GM12878 (cell line): Measurements from ENCODE around the gene CYB5D1. TPM values are rescaled to one million over a fixed set of nuclear protein-coding genes. Genes with fewer than 3 reads are reported as not detected.

Experiments
- IKZF2 ChIP-seq, 2 experiments: fragments of 450-650 bp; IDR thresholded peaks; 2 replicates each; pipeline ENCODE4 v1.6.1; 2017; ENCODE audit warnings: mild to moderate bottlenecking in 2 of 2, moderate library complexity in 2 of 2
- LARP7 ChIP-seq: fragments of 450-650 bp; IDR thresholded peaks from 2 replicates; pipeline ENCODE4 v1.6.1; 2017; ENCODE audit warnings: mild to moderate bottlenecking
- PML ChIP-seq: IDR thresholded peaks from 2 replicates; pipeline ENCODE4 v1.6.1; 2012; ENCODE audit warnings: low read length, inconsistent platforms
- SMARCA5 ChIP-seq: fragments of 450-650 bp; IDR thresholded peaks from 2 replicates; pipeline ENCODE4 v1.6.1; 2017; ENCODE audit warnings: mild to moderate bottlenecking
- SP1 ChIP-seq: IDR thresholded peaks from one replicate; pipeline ENCODE4 v1.6.1; 2011; ENCODE audit warnings: low read depth, low read length
- TBL1XR1 ChIP-seq: IDR thresholded peaks from 2 replicates; pipeline ENCODE4 v1.6.1; 2012; ENCODE audit warnings: low read depth, low read length, improper control_type of control experiment
- TCF12 ChIP-seq: IDR thresholded peaks from 2 replicates; pipeline ENCODE4 v1.6.1; 2011; ENCODE audit warnings: low read depth, mild to moderate bottlenecking, low read length
- ZNF384 ChIP-seq: IDR thresholded peaks from 2 replicates; pipeline ENCODE4 v1.6.1; 2012; ENCODE audit warnings: low read depth, mild to moderate bottlenecking, low read length, improper control_type of control experiment, borderline replicate concordance
- polyA plus RNA-seq, 11 experiments: library from polyadenylated mRNA; depleted of rRNA in 4 of 11; unstranded in 6 of 11; stranded (reverse) in 5 of 11; fragments of >200 nt; fragmentation: Nextera tagmentation in 4 of 11; fragmentation: Illumina TruSeq in 1 of 11; extraction: Ambion mirVana in 4 of 11; extraction: Trizol in 1 of 11; gene quantifications; 1 replicate in 1 of 11; 2 replicates in 10 of 11; pipeline versions ENCODE4 v1.2.1 to v1.2.3, GENCODE V29; 2011 to 2016; ENCODE audit warnings: inconsistent platforms in 2 of 11, missing spikeins in 2 of 11, low read depth in 1 of 11
- total RNA-seq, 4 experiments: library from RNA; depleted of rRNA in 3 of 4; stranded (reverse); fragments of >200 nt in 3 of 4; fragmentation: Illumina TruSeq in 1 of 4; extraction: Trizol in 1 of 4; gene quantifications; 2 replicates each; pipeline versions ENCODE4 v1.2.1 to v1.2.3, GENCODE V29; 2013 to 2021
- TF ChIP-seq, protein P1 (sequence below): fragments of 450-650 bp; IDR thresholded peaks from 2 replicates; pipeline ENCODE4 v1.6.1; 2017; ENCODE audit warnings: mild to moderate bottlenecking, moderate library complexity
- TF ChIP-seq, protein P2 (sequence below): fragments of 450-650 bp; formaldehyde crosslinking; IDR thresholded peaks from 2 replicates; pipeline ENCODE4 v1.5.0; 2022; ENCODE audit warnings: mild to moderate bottlenecking, missing genetic modification characterization
- TF ChIP-seq, protein P3 (sequence below): IDR thresholded peaks from 2 replicates; pipeline ENCODE4 v1.6.1; 2011; ENCODE audit warnings: mild to moderate bottlenecking, low read depth, low read length, moderate library complexity; ENCODE audit not compliant: insufficient replicate concordance
- TF ChIP-seq, protein P4 (sequence below): fragments of 450-650 bp; IDR thresholded peaks from 2 replicates; pipeline ENCODE4 v1.6.1; 2016; ENCODE audit warnings: mild to moderate bottlenecking
- TF ChIP-seq, protein P5 (sequence below): IDR thresholded peaks from 2 replicates; pipeline ENCODE4 v1.6.1; 2011; ENCODE audit warnings: borderline replicate concordance, low read depth, mild to moderate bottlenecking, moderate library complexity, mixed read lengths, low read length; ENCODE audit not compliant: insufficient read depth; ENCODE audit errors: extremely low read length

Gene CYB5D1
- total and polyA plus RNA-seq, 10 of the 15 experiments (the other 5 are each of a cell fraction or from before 2014, with no cell fraction given): 1.6 to 8.7 (median 6.4) TPM

DNA sequence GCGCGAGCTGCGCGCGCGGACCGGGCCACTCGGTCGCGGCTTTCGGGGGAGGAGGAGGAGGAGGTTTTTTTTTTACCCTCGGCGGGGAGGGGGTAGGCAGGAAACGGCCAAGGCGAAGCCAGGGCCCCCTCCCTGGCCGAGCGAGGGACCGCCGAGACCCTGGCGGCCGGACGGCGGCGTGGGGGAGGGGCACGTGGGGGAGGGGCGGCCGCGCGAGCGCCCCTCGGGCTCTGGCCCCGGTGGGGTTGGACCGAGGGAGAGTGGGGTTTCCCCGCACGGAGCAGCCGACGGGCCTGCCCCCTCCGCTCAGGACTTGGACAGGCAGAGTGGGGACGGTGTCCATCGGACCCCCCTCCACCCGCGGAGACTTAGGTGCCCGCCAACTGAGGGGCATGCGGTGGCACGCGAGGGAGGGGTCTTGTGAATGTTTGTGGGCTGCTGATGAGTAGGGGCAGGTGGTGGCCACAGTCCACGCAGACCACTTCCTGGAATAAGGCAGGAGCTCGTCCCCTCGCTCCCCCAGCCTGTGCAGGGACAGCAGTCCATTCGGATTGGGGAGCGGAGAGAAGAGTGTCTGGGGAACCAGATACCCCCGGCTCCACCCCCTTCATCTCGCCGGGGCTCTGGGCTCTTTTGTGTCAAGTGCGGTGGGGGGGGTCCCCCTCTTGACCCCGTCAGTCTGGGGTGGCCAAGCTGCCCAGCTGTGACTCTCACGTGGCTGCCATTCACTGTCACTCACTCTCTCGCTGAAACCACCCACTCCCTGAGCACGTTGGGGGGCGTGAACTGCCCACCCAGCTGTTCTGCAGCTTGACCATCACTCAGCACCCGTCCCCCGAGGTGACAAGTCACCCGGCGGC is 27.8 kb downstream of the CYB5D1 start (continued):
- TF ChIP-seq, protein P1, sequence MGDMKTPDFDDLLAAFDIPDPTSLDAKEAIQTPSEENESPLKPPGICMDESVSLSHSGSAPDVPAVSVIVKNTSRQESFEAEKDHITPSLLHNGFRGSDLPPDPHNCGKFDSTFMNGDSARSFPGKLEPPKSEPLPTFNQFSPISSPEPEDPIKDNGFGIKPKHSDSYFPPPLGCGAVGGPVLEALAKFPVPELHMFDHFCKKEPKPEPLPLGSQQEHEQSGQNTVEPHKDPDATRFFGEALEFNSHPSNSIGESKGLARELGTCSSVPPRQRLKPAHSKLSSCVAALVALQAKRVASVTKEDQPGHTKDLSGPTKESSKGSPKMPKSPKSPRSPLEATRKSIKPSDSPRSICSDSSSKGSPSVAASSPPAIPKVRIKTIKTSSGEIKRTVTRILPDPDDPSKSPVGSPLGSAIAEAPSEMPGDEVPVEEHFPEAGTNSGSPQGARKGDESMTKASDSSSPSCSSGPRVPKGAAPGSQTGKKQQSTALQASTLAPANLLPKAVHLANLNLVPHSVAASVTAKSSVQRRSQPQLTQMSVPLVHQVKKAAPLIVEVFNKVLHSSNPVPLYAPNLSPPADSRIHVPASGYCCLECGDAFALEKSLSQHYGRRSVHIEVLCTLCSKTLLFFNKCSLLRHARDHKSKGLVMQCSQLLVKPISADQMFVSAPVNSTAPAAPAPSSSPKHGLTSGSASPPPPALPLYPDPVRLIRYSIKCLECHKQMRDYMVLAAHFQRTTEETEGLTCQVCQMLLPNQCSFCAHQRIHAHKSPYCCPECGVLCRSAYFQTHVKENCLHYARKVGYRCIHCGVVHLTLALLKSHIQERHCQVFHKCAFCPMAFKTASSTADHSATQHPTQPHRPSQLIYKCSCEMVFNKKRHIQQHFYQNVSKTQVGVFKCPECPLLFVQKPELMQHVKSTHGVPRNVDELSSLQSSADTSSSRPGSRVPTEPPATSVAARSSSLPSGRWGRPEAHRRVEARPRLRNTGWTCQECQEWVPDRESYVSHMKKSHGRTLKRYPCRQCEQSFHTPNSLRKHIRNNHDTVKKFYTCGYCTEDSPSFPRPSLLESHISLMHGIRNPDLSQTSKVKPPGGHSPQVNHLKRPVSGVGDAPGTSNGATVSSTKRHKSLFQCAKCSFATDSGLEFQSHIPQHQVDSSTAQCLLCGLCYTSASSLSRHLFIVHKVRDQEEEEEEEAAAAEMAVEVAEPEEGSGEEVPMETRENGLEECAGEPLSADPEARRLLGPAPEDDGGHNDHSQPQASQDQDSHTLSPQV: no peak
- TF ChIP-seq, protein P2, sequence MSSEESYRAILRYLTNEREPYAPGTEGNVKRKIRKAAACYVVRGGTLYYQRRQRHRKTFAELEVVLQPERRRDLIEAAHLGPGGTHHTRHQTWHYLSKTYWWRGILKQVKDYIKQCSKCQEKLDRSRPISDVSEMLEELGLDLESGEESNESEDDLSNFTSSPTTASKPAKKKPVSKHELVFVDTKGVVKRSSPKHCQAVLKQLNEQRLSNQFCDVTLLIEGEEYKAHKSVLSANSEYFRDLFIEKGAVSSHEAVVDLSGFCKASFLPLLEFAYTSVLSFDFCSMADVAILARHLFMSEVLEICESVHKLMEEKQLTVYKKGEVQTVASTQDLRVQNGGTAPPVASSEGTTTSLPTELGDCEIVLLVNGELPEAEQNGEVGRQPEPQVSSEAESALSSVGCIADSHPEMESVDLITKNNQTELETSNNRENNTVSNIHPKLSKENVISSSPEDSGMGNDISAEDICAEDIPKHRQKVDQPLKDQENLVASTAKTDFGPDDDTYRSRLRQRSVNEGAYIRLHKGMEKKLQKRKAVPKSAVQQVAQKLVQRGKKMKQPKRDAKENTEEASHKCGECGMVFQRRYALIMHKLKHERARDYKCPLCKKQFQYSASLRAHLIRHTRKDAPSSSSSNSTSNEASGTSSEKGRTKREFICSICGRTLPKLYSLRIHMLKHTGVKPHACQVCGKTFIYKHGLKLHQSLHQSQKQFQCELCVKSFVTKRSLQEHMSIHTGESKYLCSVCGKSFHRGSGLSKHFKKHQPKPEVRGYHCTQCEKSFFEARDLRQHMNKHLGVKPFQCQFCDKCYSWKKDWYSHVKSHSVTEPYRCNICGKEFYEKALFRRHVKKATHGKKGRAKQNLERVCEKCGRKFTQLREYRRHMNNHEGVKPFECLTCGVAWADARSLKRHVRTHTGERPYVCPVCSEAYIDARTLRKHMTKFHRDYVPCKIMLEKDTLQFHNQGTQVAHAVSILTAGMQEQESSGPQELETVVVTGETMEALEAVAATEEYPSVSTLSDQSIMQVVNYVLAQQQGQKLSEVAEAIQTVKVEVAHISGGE (CRISPR knock-in tag): no peak
- TF ChIP-seq TCF12: 0 out of 2 replicates have a peak, but pooled peaks have one; percentile 10
- TF ChIP-seq, protein P3, sequence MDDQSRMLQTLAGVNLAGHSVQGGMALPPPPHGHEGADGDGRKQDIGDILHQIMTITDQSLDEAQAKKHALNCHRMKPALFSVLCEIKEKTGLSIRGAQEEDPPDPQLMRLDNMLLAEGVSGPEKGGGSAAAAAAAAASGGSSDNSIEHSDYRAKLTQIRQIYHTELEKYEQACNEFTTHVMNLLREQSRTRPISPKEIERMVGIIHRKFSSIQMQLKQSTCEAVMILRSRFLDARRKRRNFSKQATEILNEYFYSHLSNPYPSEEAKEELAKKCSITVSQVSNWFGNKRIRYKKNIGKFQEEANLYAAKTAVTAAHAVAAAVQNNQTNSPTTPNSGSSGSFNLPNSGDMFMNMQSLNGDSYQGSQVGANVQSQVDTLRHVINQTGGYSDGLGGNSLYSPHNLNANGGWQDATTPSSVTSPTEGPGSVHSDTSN: peak; percentile 88
- no peak; the same call in 1 of the 2 replicates for TF ChIP-seq PML
- TF ChIP-seq LARP7: peak; percentile 69
- TF ChIP-seq IKZF2 (IDR thresholded peaks at IDR 0.05): 0 out of 4 replicates have a peak, but pooled peaks of 1 of the 2 experiments have one; percentile 13
- TF ChIP-seq TBL1XR1: peak; percentile 28; the same call in 1 of the 2 replicates
- peak; percentile 63; the same call in 1 of the 2 replicates for TF ChIP-seq SMARCA5
- TF ChIP-seq, protein P4, sequence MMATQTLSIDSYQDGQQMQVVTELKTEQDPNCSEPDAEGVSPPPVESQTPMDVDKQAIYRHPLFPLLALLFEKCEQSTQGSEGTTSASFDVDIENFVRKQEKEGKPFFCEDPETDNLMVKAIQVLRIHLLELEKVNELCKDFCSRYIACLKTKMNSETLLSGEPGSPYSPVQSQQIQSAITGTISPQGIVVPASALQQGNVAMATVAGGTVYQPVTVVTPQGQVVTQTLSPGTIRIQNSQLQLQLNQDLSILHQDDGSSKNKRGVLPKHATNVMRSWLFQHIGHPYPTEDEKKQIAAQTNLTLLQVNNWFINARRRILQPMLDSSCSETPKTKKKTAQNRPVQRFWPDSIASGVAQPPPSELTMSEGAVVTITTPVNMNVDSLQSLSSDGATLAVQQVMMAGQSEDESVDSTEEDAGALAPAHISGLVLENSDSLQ: peak; percentile 96
- peak; percentile 11 for TF ChIP-seq SP1
- TF ChIP-seq, protein P5, sequence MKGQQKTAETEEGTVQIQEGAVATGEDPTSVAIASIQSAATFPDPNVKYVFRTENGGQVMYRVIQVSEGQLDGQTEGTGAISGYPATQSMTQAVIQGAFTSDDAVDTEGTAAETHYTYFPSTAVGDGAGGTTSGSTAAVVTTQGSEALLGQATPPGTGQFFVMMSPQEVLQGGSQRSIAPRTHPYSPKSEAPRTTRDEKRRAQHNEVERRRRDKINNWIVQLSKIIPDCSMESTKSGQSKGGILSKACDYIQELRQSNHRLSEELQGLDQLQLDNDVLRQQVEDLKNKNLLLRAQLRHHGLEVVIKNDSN: peak; percentile 37
- TF ChIP-seq ZNF384: peak; percentile 71
